ENCODE results near the gene ATCAY.
"Not testable (repeated sequence)": the region's sequence is repeated elsewhere in the genome, so short reads cannot be mapped to it uniquely, and the experiment has no call there.

ATCAY gene

GRCh38 chr19:3882041-3882384 is 1.5 kb downstream of the ATCAY start:
- TF ChIP-seq REST (IDR thresholded peaks at IDR 0.05; ENCODE audit: insufficient replicate concordance, low read depth) = no peak
- no peak for TF ChIP-seq GABPA (IDR thresholded peaks at IDR 0.05; ENCODE audit: low read depth)
- no peak for TF ChIP-seq CTCF (IDR thresholded peaks at IDR 0.05; ENCODE audit: insufficient read depth, low read length)
- no peak for TF ChIP-seq POLR2AphosphoS5 (IDR thresholded peaks at IDR 0.05; ENCODE audit: low read depth)
- TF ChIP-seq SPI1 (IDR thresholded peaks at IDR 0.05; ENCODE audit: borderline replicate concordance, low read depth) = no peak
- no peak for DNase-seq (ENCODE audit: low read depth in 1 of 2, low spot score in 1 of 2)
- Histone ChIP-seq H3K27me3 (ENCODE audit: insufficient read depth, poor library complexity, severe bottlenecking) (peaks cover 14% of the 10 kb centered on the region), H3K27ac (replicated peaks) (no peak overlapping the region), H3K4me3 (replicated peaks; ENCODE audit: insufficient read depth, low read length) (no peak overlapping the region)

- Histone ChIP-seq H3K4me3 (replicated peaks; ENCODE audit: insufficient read depth, low read length) (no peak overlapping the region), H3K27me3 (ENCODE audit: insufficient read depth, poor library complexity, severe bottlenecking) (no peaks in the 10 kb centered on the region), H3K27ac (replicated peaks) (no peak overlapping the region)
- no peak for TF ChIP-seq CTCF (IDR thresholded peaks at IDR 0.05; ENCODE audit: insufficient read depth, low read length)
- no peak for TF ChIP-seq GABPA (IDR thresholded peaks at IDR 0.05; ENCODE audit: low read depth)
- no peak for DNase-seq (ENCODE audit: low read depth in 1 of 2, low spot score in 1 of 2)
Observed at GRCh38 chr19:3890591-3890990, 10.1 kb downstream of the ATCAY start.

- H3K27ac ChIP-seq (replicated peaks) = no peak overlapping the region
- no peak overlapping the region for H3K4me3 ChIP-seq (replicated peaks; ENCODE audit: insufficient read depth, low read length)
- TF ChIP-seq POLR2AphosphoS5 (IDR thresholded peaks at IDR 0.05; ENCODE audit: low read depth) (no peak), GABPA (IDR thresholded peaks at IDR 0.05; ENCODE audit: low read depth) (no peak), SPI1 (IDR thresholded peaks at IDR 0.05; ENCODE audit: borderline replicate concordance, low read depth) (no peak), CTCF (IDR thresholded peaks at IDR 0.05; ENCODE audit: insufficient read depth, low read length) (no peak), REST (IDR thresholded peaks at IDR 0.05; ENCODE audit: insufficient replicate concordance, low read depth) (no peak)
- DNase-seq (ENCODE audit: low read depth in 1 of 2, low spot score in 1 of 2) = no peak
- no peaks in the 10 kb centered on the region for H3K27me3 ChIP-seq (ENCODE audit: insufficient read depth, poor library complexity, severe bottlenecking)
Observed at GRCh38 chr19:3893509-3894179, 13.2 kb downstream of the ATCAY start.

- not testable (repeated sequence) for H3K27me3 ChIP-seq (ENCODE audit: insufficient read depth, poor library complexity, severe bottlenecking); DNase-seq (ENCODE audit: low read depth in 1 of 2, low spot score in 1 of 2); H3K4me3 ChIP-seq (replicated peaks; ENCODE audit: insufficient read depth, low read length); H3K27ac ChIP-seq (replicated peaks)
Observed at GRCh38 chr19:3894959-3895358, 14.5 kb downstream of the ATCAY start.

All from HL-60 (cell line).